DOHH2 (cell line): Measurements from ENCODE around the gene HORMAD2.
"Not testable (repeated sequence)": the region's sequence is repeated elsewhere in the genome, so short reads cannot be mapped to it uniquely, and the experiment has no call there.

Experiments used
- H3F3A ChIP-seq: fragments of 200-600 bp; sonication (generic), shearing (Covaris generic); 2 replicates; pipeline ENCODE4 v1.6.0; 2016; ENCODE audit warnings: antibody characterized with exemption, mild to moderate bottlenecking; ENCODE audit not compliant: control insufficient read depth, insufficient read depth
- H3K27ac ChIP-seq: fragments of 200-600 bp; sonication (generic); 2 replicates; pipeline ENCODE4 v1.5.1; 2014; ENCODE audit warnings: low read depth, mild to moderate bottlenecking, low read length, moderate library complexity
- H3K27me3 ChIP-seq: fragments of 200-600 bp; sonication (generic); 2 replicates; pipeline ENCODE4 v1.6.1; 2014; ENCODE audit warnings: mild to moderate bottlenecking, low read length, mixed read lengths; ENCODE audit not compliant: control insufficient read depth
- H3K36me3 ChIP-seq: fragments of 200-600 bp; sonication (generic); 2 replicates; pipeline ENCODE4 v1.6.1; 2014; ENCODE audit warnings: mild to moderate bottlenecking, low read length, moderate library complexity, mixed read lengths; ENCODE audit not compliant: control insufficient read depth
- H3K4me1 ChIP-seq: fragments of 200-600 bp; sonication (generic); 2 replicates; pipeline ENCODE4 v1.6.1; 2014; ENCODE audit warnings: mild to moderate bottlenecking, low read length, mixed read lengths; ENCODE audit not compliant: control insufficient read depth
- H3K4me2 ChIP-seq: fragments of 200-600 bp; sonication (generic); 2 replicates; pipeline ENCODE4 v1.6.0; 2014; ENCODE audit warnings: mild to moderate bottlenecking, low read length, moderate library complexity
- H3K4me3 ChIP-seq: fragments of 200-600 bp; sonication (generic); 2 replicates; pipeline ENCODE4 v1.5.1; 2014; ENCODE audit warnings: mild to moderate bottlenecking, low read length, mixed read lengths
- H3K79me2 ChIP-seq: fragments of 200-600 bp; sonication (generic); 2 replicates; pipeline ENCODE4 v1.6.1; 2014; ENCODE audit warnings: mild to moderate bottlenecking, low read length, mixed read lengths; ENCODE audit not compliant: control insufficient read depth
- H3K9me2 ChIP-seq: fragments of 200-600 bp; sonication (generic); replicated peaks from 2 replicates; pipeline ENCODE4 v1.6.1; 2014; ENCODE audit warnings: mild to moderate bottlenecking, low read length, mixed read lengths; ENCODE audit not compliant: control insufficient read depth
- H3K9me3 ChIP-seq: fragments of 200-600 bp; sonication (generic); 2 replicates; pipeline ENCODE4 v1.6.1; 2014; ENCODE audit warnings: antibody characterized with exemption, low read length, mixed read lengths; ENCODE audit not compliant: control insufficient read depth, insufficient read depth
- H4K20me1 ChIP-seq: fragments of 200-600 bp; sonication (generic); 2 replicates; pipeline ENCODE4 v1.6.0; 2014; ENCODE audit warnings: low read depth, mild to moderate bottlenecking, antibody characterized with exemption, low read length, moderate library complexity; ENCODE audit not compliant: control insufficient read depth, insufficient read depth
- EZH2phosphoT487 ChIP-seq: fragments of 200-600 bp; sonication (generic); IDR thresholded peaks from 2 replicates; pipeline ENCODE4 v1.6.1; 2017; ENCODE audit warnings: borderline replicate concordance, mild to moderate bottlenecking, antibody characterized with exemption, low read length, moderate library complexity, mixed read lengths
- TF ChIP-seq, protein P1 (sequence below): fragments of 200-600 bp; sonication (generic); IDR thresholded peaks from one replicate; pipeline ENCODE4 v1.5.1; 2014; ENCODE audit warnings: antibody characterized with exemption, mild to moderate bottlenecking, low read depth, low read length; ENCODE audit not compliant: poor library complexity, severe bottlenecking

Gene HORMAD2

DNA sequence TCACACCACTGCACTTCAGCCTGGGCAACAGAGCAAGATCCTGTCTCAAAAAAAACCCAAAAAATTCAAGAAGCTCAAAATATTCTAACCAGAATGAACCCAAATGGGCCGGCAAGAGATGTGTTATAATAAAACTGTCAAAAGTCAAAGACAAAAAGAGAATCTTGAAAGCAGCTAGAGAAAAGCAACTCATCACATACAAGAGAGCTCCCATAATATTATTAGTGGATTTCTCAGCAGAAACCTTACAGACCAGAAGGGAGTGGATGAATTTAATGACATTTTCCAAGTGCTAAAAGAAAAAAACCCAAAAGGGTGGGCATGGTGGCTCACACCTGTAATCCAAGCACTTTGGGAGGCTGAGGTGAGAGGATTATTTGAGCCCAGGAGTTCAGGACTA, 22.9 kb upstream of the HORMAD2 start:
- Histone ChIP-seq H3K4me3 (no peak overlapping the region), H3K79me2 (no peaks in the 10 kb centered on the region), H3K36me3 (no peaks in the 10 kb centered on the region), H3K27me3 (no peaks in the 10 kb centered on the region; the same call in 1 of the 2 replicates), H3K27ac (no peak overlapping the region), H3K9me3 (no peaks in the 10 kb centered on the region), H3K4me1 (no peaks in the 10 kb centered on the region), H4K20me1 (no peaks in the 10 kb centered on the region), H3K4me2 (no peak overlapping the region), H3K9me2 (no peaks in the 10 kb centered on the region), H3F3A (no peaks in the 10 kb centered on the region)
- TF ChIP-seq EZH2phosphoT487: no peak
- TF ChIP-seq, protein P1, sequence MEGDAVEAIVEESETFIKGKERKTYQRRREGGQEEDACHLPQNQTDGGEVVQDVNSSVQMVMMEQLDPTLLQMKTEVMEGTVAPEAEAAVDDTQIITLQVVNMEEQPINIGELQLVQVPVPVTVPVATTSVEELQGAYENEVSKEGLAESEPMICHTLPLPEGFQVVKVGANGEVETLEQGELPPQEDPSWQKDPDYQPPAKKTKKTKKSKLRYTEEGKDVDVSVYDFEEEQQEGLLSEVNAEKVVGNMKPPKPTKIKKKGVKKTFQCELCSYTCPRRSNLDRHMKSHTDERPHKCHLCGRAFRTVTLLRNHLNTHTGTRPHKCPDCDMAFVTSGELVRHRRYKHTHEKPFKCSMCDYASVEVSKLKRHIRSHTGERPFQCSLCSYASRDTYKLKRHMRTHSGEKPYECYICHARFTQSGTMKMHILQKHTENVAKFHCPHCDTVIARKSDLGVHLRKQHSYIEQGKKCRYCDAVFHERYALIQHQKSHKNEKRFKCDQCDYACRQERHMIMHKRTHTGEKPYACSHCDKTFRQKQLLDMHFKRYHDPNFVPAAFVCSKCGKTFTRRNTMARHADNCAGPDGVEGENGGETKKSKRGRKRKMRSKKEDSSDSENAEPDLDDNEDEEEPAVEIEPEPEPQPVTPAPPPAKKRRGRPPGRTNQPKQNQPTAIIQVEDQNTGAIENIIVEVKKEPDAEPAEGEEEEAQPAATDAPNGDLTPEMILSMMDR: no peak

DNA sequence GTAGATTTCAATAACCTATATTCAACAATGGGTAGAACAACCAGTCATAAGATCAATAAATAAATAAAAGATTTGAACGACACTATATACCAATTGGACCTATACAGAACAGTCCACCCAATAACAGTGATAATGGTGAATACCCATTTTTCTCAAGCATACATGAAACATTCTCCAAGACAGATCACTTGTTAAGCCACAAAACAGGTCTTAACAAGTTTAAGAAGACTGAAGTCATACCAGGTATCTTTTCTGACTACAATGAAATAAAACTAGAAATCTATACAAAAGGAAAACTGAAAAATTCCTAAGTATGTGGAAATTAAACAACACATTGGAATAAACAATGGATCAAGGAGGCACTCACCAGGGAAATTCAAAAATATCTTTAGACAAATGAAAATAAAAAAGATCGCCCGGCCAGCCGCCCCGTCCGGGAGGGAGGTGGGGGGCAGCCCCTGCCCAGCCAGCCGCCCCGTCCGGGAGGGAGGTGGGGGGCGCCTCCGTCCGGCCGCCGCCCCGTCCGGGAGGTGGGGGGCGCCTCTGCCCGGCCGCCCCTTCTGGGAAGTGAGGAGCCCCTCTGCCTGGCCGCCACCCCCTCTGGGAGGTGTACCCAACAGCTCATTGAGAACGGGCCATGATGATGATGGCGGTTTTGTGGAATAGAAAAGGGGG, 20.8 kb upstream of the HORMAD2 start:
- not testable (repeated sequence) for H3K9me2 ChIP-seq, H4K20me1 ChIP-seq, H3F3A ChIP-seq, H3K27ac ChIP-seq, H3K27me3 ChIP-seq, H3K4me3 ChIP-seq, H3K4me1 ChIP-seq, H3K79me2 ChIP-seq, H3K36me3 ChIP-seq, H3K9me3 ChIP-seq, H3K4me2 ChIP-seq

DNA sequence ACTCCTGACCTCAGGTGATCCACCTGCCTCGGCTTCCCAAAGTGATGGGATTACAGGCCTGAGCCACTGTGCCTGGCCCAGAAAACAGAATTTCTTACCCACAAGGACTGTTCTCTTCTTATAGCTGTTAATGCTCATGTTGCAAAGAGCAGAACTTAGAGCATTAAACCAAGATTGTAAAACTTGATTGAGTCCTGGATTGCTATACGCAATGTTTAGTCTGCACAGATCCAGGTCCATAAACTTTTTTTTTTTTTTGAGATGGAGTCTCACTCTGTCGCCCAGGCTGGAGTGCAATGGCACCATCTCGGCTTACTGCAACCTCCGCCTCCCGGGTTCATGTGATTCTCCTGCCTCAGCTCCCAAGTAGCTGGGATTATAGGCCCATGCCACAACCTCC, 19.2 kb upstream of the HORMAD2 start:
- not testable (repeated sequence) for H3K9me2 ChIP-seq, H3F3A ChIP-seq, H4K20me1 ChIP-seq, H3K4me3 ChIP-seq, H3K79me2 ChIP-seq, H3K4me1 ChIP-seq, H3K27me3 ChIP-seq, H3K9me3 ChIP-seq, H3K36me3 ChIP-seq, H3K27ac ChIP-seq, H3K4me2 ChIP-seq

DNA sequence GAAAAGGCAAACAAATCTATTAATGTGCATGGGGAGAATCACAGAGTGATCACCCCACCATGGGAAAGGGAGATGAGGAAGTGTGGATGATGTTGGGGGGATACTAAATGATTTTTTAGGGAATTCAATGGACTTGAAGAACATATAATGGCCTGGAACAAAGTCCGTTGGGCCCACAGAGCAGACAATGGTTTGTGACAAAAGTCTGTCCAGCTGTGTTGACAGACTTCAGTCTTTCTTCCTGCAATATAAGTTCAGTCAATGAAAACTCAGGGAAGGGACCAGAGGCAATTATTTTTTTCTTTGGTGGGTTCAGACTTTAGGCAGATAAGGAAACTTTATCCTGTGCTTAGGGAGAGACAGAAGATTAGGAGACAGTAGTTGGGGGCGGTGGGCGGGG, 18.0 kb upstream of the HORMAD2 start:
- H3K36me3 ChIP-seq: no peaks in the 10 kb centered on the region
- H4K20me1 ChIP-seq: no peaks in the 10 kb centered on the region
- TF ChIP-seq, protein P1: no peak
- no peak for TF ChIP-seq EZH2phosphoT487
- H3K27me3 ChIP-seq: no peaks in the 10 kb centered on the region
- H3K4me1 ChIP-seq: no peaks in the 10 kb centered on the region
- H3K4me3 ChIP-seq: no peak overlapping the region
- 0 out of 2 replicates have a peak, but pooled peaks cover 3% of the 10 kb centered on the region for H3K9me3 ChIP-seq
- H3K27ac ChIP-seq: no peak overlapping the region
- no peaks in the 10 kb centered on the region for H3F3A ChIP-seq
- no peaks in the 10 kb centered on the region for H3K9me2 ChIP-seq
- no peak overlapping the region for H3K4me2 ChIP-seq
- H3K79me2 ChIP-seq: no peaks in the 10 kb centered on the region
